ENCODE results near the gene HCK.

GRCh38 chr20:32056708-32057483 is 4.9 kb downstream of the HCK start:
- TF ChIP-seq CTCF (IDR thresholded peaks at IDR 0.05): no peak
- no peak for TF ChIP-seq MAX (IDR thresholded peaks at IDR 0.05)
- TF ChIP-seq, protein P1, sequence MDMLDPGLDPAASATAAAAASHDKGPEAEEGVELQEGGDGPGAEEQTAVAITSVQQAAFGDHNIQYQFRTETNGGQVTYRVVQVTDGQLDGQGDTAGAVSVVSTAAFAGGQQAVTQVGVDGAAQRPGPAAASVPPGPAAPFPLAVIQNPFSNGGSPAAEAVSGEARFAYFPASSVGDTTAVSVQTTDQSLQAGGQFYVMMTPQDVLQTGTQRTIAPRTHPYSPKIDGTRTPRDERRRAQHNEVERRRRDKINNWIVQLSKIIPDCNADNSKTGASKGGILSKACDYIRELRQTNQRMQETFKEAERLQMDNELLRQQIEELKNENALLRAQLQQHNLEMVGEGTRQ (IDR thresholded peaks at IDR 0.05): no peak
- no peak for TF ChIP-seq REST (IDR thresholded peaks at IDR 0.05)
- TF ChIP-seq POLR2A (IDR thresholded peaks at IDR 0.05; ENCODE audit: low read length): no peak
- no peak for TF ChIP-seq HOXB13 (CRISPR knock-in tag; IDR thresholded peaks at IDR 0.05; ENCODE audit: low read depth)
